HG03025 (cell line): ENCODE measurements around the gene ABCA8.
"Not testable (repeated sequence)": the region's sequence is repeated elsewhere in the genome, so short reads cannot be mapped to it uniquely, and the experiment has no call there.

Experiments used
- ATAC-seq: cut with Tn5 transposase; IDR thresholded peaks from one replicate; pipeline ENCODE4 v1.9.1; 2021; ENCODE audit warnings: mild to moderate bottlenecking, moderate library complexity; ENCODE audit not compliant: unreplicated experiment, low FRiP score

The ABCA8 gene

GRCh38 chr17:68955181-68955841, at the start of gene ABCA8:
Gene ABCA8 (minus strand): TSS chr17:68955392. CDS start chr17:68942034, 13,358 bp downstream.
- no peak for ATAC-seq

GRCh38 chr17:69004759-69005158, 49.6 kb upstream of the ABCA8 start:
- ATAC-seq: not testable (repeated sequence)

- ATAC-seq: not testable (repeated sequence)
These were observed 44.6 kb upstream of the ABCA8 start for GRCh38 chr17:68999743-69000142.

- no peak for ATAC-seq
These were observed 37.9 kb upstream of the ABCA8 start for GRCh38 chr17:68993112-68993511.

- no peak for ATAC-seq
These were observed 32.8 kb upstream of the ABCA8 start for GRCh38 chr17:68987966-68988365.

GRCh38 chr17:68981288-68981687, 26.1 kb upstream of the ABCA8 start:
- ATAC-seq: no peak

GRCh38 chr17:68973098-68973846, 18.1 kb upstream of the ABCA8 start:
- ATAC-seq: no peak

GRCh38 chr17:68972119-68972704, 17.0 kb upstream of the ABCA8 start:
- ATAC-seq: no peak

- no peak for ATAC-seq
These were observed 13.9 kb upstream of the ABCA8 start for GRCh38 chr17:68969101-68969500.

- ATAC-seq: no peak
These were observed 8.8 kb upstream of the ABCA8 start for GRCh38 chr17:68963958-68964357.

- no peak for ATAC-seq
These were observed 6.2 kb upstream of the ABCA8 start for GRCh38 chr17:68961214-68961882.

GRCh38 chr17:68959117-68959516, 3.9 kb upstream of the ABCA8 start:
- not testable (repeated sequence) for ATAC-seq

- ATAC-seq: no peak
These were observed 2.8 kb upstream of the ABCA8 start for GRCh38 chr17:68957944-68958343.

- ATAC-seq: no peak
These were observed 871 bp downstream of the ABCA8 start for GRCh38 chr17:68954146-68954896.

- ATAC-seq: no peak
These were observed 1.7 kb downstream of the ABCA8 start for GRCh38 chr17:68953340-68953997.

- no peak for ATAC-seq
These were observed 4.5 kb downstream of the ABCA8 start for GRCh38 chr17:68950725-68951124.

- ATAC-seq: not testable (repeated sequence)
These were observed 7.3 kb downstream of the ABCA8 start for GRCh38 chr17:68947868-68948267.

GRCh38 chr17:68944435-68945035, 10.7 kb downstream of the ABCA8 start:
- ATAC-seq: no peak

- ATAC-seq: not testable (repeated sequence)
These were observed 11.4 kb downstream of the ABCA8 start for GRCh38 chr17:68943812-68944182.
